Measurements from ENCODE around the gene PKD1L1. TPM values are rescaled to one million over a fixed set of nuclear protein-coding genes. Genes with fewer than 3 reads are reported as not detected.

The PKD1L1 gene
- total RNA-seq, 1 donor from 2014 or later = 0.89 TPM

GRCh38 chr7:47771990-47772360 lies 176.3 kb downstream of the PKD1L1 start:
- Mint-ChIP-seq H3K4me1 (ENCODE audit: low read depth) (peaks cover 27% of the 10 kb centered on the region), H3K27ac (peak overlapping the region; percentile 51), H3K36me3 (ENCODE audit: insufficient read depth) (peaks cover 2% of the 10 kb centered on the region), H3K9me3 (ENCODE audit: low read depth) (peaks cover 7% of the 10 kb centered on the region), H3K4me3 (ENCODE audit: low read depth) (no peak overlapping the region), H3K27me3 (no peaks in the 10 kb centered on the region)
- TF ChIP-seq CTCF (IDR thresholded peaks at IDR 0.05; ENCODE audit: unreplicated experiment) = no peak
- DNase-seq (ENCODE audit: low spot score, unreplicated experiment) = no peak

- TF ChIP-seq CTCF (IDR thresholded peaks at IDR 0.05; ENCODE audit: unreplicated experiment) = no peak
- Mint-ChIP-seq H3K4me1 (ENCODE audit: low read depth) (peaks cover 27% of the 10 kb centered on the region), H3K27me3 (no peaks in the 10 kb centered on the region), H3K9me3 (ENCODE audit: low read depth) (peaks cover 7% of the 10 kb centered on the region), H3K36me3 (ENCODE audit: insufficient read depth) (peaks cover 2% of the 10 kb centered on the region), H3K4me3 (ENCODE audit: low read depth) (no peak overlapping the region), H3K27ac (peak overlapping the region; percentile 51)
- no peak for DNase-seq (ENCODE audit: low spot score, unreplicated experiment)
These were observed 176.8 kb downstream of the PKD1L1 start for GRCh38 chr7:47771336-47771989.

- Mint-ChIP-seq H3K4me3 (ENCODE audit: low read depth) (no peak overlapping the region), H3K4me1 (ENCODE audit: low read depth) (peaks cover 50% of the 10 kb centered on the region), H3K27me3 (no peaks in the 10 kb centered on the region), H3K27ac (no peak overlapping the region), H3K9me3 (ENCODE audit: low read depth) (peaks cover 12% of the 10 kb centered on the region), H3K36me3 (ENCODE audit: insufficient read depth) (peaks cover 2% of the 10 kb centered on the region)
- no peak for DNase-seq (ENCODE audit: low spot score, unreplicated experiment)
- no peak for TF ChIP-seq CTCF (IDR thresholded peaks at IDR 0.05; ENCODE audit: unreplicated experiment)
These were observed 182.1 kb downstream of the PKD1L1 start for GRCh38 chr7:47766126-47766525.

- Mint-ChIP-seq H3K4me3 (ENCODE audit: low read depth) (no peak overlapping the region), H3K9me3 (ENCODE audit: low read depth) (peaks cover 12% of the 10 kb centered on the region), H3K27ac (peak overlapping the region; percentile 47), H3K27me3 (no peaks in the 10 kb centered on the region), H3K36me3 (ENCODE audit: insufficient read depth) (peaks cover 2% of the 10 kb centered on the region), H3K4me1 (ENCODE audit: low read depth) (peaks cover 50% of the 10 kb centered on the region)
- DNase-seq (ENCODE audit: low spot score, unreplicated experiment) = no peak
- no peak for TF ChIP-seq CTCF (IDR thresholded peaks at IDR 0.05; ENCODE audit: unreplicated experiment)
These were observed 182.8 kb downstream of the PKD1L1 start for GRCh38 chr7:47765373-47765979.

- Mint-ChIP-seq H3K9me3 (ENCODE audit: low read depth) (peaks cover 12% of the 10 kb centered on the region), H3K36me3 (ENCODE audit: insufficient read depth) (peaks cover 2% of the 10 kb centered on the region), H3K27ac (peak overlapping the region; percentile 98), H3K4me1 (ENCODE audit: low read depth) (peaks cover 50% of the 10 kb centered on the region), H3K4me3 (ENCODE audit: low read depth) (no peak overlapping the region), H3K27me3 (no peaks in the 10 kb centered on the region)
- no peak for DNase-seq (ENCODE audit: low spot score, unreplicated experiment)
- TF ChIP-seq CTCF (IDR thresholded peaks at IDR 0.05; ENCODE audit: unreplicated experiment) = no peak
These were observed 183.5 kb downstream of the PKD1L1 start for GRCh38 chr7:47764746-47765145.

All from progenitor cell of endocrine pancreas (in vitro differentiated cells).